G401 (cell line): ENCODE measurements around the gene KIFC1. TPM values are rescaled to one million over a fixed set of nuclear protein-coding genes. Genes with fewer than 3 reads are reported as not detected.

Experiments
- DNase-seq: peaks from one replicate; pipeline ENCODE4 v3.0.0-alpha.2; 2015; ENCODE audit warnings: low spot score
- in situ Hi-C: cut with HindIII; loops from 2 replicates; pipeline ENCODE4 v1.10.0; 2016; ENCODE audit warnings: low sequenced_read_pairs, mixed read lengths
- total RNA-seq: library from RNA; depleted of rRNA; stranded (reverse); fragments of >200 nt; shearing (Covaris generic); gene quantifications from 2 replicates; pipeline ENCODE4 v1.2.3, GENCODE V29; 2014; rRNA removed

KIFC1 gene
- total RNA-seq, 1 experiment from 2014 or later: 123 TPM

GRCh38 chr6:33455051-33455450 is 63.4 kb downstream of the KIFC1 start:
- in situ Hi-C loops: no loop called here
- DNase-seq: no peak

GRCh38 chr6:33456156-33456555 is 64.5 kb downstream of the KIFC1 start:
- DNase-seq: no peak
- in situ Hi-C loops: no loop called here

- in situ Hi-C loops: no loop called here
- DNase-seq: no peak
These were observed 67.1 kb downstream of the KIFC1 start for GRCh38 chr6:33458676-33459075.

- in situ Hi-C loops: no loop called here
- no peak for DNase-seq
These were observed 67.6 kb downstream of the KIFC1 start for GRCh38 chr6:33459226-33459625.

Other genes starting within 250 kb of the KIFC1 start
- 7.0 and 10.4 TPM in 2 replicates for gene COL11A2, start 199.4 kb upstream of the KIFC1 start, total RNA-seq
- 11.5 and 18.8 TPM in 2 replicates for gene RXRB, start 191.2 kb upstream of the KIFC1 start, total RNA-seq
- 102 and 108 TPM in 2 replicates for gene SLC39A7, start 191.0 kb upstream of the KIFC1 start, total RNA-seq
- gene HSD17B8, start 187.2 kb upstream of the KIFC1 start, total RNA-seq: 13.3 and 18.2 TPM in 2 replicates
- 51.2 and 53.3 TPM in 2 replicates for gene RING1, start 183.3 kb upstream of the KIFC1 start, total RNA-seq
- 11.3 and 27.1 TPM in 2 replicates for gene VPS52, start 119.9 kb upstream of the KIFC1 start, total RNA-seq
- 3,510 and 5,097 TPM in 2 replicates for gene RPS18, start 119.7 kb upstream of the KIFC1 start, total RNA-seq
- 0.61 and 1.9 TPM in 2 replicates for gene B3GALT4, start 114.7 kb upstream of the KIFC1 start, total RNA-seq
- 91.6 and 107 TPM in 2 replicates for gene WDR46, start 102.6 kb upstream of the KIFC1 start, total RNA-seq
- gene PFDN6, start 102.2 kb upstream of the KIFC1 start, total RNA-seq: 131 and 154 TPM in 2 replicates
- 58.4 and 62.4 TPM in 2 replicates for gene RGL2, start 92.9 kb upstream of the KIFC1 start, total RNA-seq
- gene TAPBP, start 77.7 kb upstream of the KIFC1 start, total RNA-seq: 29.8 and 32.7 TPM in 2 replicates
- gene ZBTB22, start 74.1 kb upstream of the KIFC1 start, total RNA-seq: 12.8 and 17.1 TPM in 2 replicates
- gene DAXX, start 68.9 kb upstream of the KIFC1 start, total RNA-seq: 49.3 and 66.2 TPM in 2 replicates
- gene PHF1, start 19.2 kb downstream of the KIFC1 start, total RNA-seq: 26.0 and 38.0 TPM in 2 replicates
- 304 and 376 TPM in 2 replicates for gene CUTA, start 26.3 kb downstream of the KIFC1 start, total RNA-seq
- 4.0 and 7.4 TPM in 2 replicates for gene SYNGAP1, start 28.2 kb downstream of the KIFC1 start, total RNA-seq
- gene ZBTB9, start 62.8 kb downstream of the KIFC1 start, total RNA-seq: 20.0 and 25.1 TPM in 2 replicates
- 200 and 209 TPM in 2 replicates for gene BAK1, start 188.5 kb downstream of the KIFC1 start, total RNA-seq
- 66.0 and 67.9 TPM in 2 replicates for gene ITPR3, start 229.5 kb downstream of the KIFC1 start, total RNA-seq